ENCODE data around the gene GALNT7.

Gene GALNT7

GRCh38 chr4:173334891-173335752 is 166.5 kb downstream of the GALNT7 start:
- no peak for DNase-seq (ENCODE audit: low read depth in 2 of 2, low spot score in 1 of 2)

GRCh38 chr4:173337463-173337862 is 168.9 kb downstream of the GALNT7 start:
- DNase-seq (ENCODE audit: low read depth in 2 of 2, low spot score in 1 of 2), result no peak

DNA sequence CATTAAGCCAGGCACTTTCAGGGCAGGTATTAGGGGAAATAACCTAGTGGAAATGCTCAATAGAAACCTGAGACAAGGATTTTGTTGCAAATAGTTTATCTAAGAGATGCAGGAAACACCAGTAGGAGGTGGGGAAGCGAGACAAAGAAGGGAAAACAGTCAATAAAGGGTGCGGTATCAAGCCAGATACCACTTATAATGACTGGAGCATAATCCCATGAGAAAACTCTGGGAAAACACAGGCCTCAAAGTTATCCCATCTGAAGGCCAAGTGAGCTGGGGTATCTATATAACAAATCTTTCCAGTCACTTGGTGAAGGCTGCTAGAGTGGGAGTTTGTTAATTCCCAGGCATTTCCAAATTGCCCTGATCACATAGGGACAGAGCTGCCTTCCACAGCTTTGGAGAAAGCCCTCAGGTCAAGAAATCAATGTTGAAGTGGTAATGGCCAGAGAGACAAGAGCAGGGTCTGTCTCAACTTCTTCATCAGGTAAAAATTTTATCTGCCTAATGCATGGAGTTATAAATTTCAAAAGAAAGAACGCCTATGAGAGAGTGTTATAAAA is 175.3 kb downstream of the GALNT7 start:
- no peak for DNase-seq (ENCODE audit: low read depth in 2 of 2, low spot score in 1 of 2)

DNA sequence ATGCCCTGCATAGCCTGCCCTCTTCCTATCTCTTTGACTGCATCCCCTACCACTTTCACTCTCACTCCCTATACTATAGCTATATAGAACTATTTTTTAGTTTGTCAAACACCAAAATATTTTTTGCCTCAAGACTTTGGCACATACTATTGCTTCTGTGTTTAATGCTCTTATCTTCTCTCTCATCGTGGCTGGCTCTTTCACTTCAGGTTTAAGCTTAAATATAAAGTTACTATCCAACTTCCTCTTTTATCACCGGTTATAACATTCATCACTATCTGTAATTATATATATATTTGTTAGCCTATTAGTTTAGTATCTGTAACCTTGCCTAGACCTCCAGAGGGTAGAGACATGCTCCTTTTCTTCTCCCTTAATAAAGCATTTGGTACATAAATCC is 177.0 kb downstream of the GALNT7 start:
- no peak for DNase-seq (ENCODE audit: low read depth in 2 of 2, low spot score in 1 of 2)

DNA sequence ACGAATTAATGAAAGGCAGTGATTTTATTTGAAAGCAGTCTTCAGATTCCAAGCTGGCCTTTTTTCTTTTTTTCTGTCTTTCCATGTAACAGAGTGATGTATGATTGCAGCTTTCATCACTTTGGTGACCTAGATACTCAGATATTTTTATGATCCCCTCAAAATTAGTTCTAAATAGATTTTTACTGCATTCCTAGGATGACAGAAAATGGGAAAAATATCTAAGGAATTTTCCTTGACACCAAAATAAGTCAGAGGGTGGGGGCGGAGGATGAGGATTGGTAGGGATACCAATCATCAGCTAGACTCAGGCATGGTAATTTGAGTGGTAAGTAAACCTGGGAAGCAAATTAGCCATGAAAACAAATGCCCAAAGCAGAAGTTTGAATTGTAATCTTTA is 177.5 kb downstream of the GALNT7 start:
- no peak for DNase-seq (ENCODE audit: low read depth in 2 of 2, low spot score in 1 of 2)

DNA sequence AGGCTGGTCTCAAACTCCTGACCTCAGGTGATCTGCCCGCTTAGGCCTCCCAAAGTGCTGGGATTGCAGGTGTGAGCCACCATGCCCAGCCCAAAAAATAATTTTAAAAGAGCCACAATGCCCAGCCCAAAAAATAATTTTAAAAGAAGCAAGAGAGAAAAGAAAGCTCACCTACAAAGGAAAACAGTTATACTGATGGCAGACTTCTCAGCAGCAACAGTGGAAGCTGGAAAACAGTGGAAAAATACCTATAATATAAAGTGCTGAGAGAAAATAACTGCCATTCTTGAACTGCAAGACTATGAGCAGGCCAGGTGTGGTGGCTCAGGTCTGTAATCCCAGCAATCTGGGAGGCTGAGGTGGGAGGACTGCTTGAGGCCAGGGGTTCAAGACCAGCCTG is 178.9 kb downstream of the GALNT7 start:
- DNase-seq (ENCODE audit: low read depth in 2 of 2, low spot score in 1 of 2), result no peak

DNA sequence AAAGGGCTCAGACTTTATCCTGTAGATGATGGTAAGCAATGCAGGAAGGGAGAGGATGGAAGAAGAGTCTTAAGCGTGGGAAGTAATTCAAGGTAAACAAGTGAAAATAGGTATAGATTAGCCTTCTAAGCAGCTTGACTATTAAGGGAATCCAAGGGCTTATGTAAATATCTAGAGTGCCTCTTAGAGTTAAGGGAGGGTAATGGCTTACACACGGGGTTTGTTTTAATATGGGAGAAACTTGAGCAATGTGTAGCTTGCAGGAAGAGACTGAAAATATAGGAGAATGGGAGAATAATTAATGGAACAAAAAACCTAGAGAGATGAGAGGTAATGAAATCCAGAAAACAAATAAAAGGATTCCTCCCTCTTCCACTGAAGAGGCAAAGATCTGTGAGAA is 189.3 kb downstream of the GALNT7 start:
- no peak for DNase-seq (ENCODE audit: low read depth in 2 of 2, low spot score in 1 of 2)

GRCh38 chr4:173360587-173361221 is 192.1 kb downstream of the GALNT7 start:
- DNase-seq (ENCODE audit: low read depth in 2 of 2, low spot score in 1 of 2), result no peak

GRCh38 chr4:173362666-173363065 is 194.1 kb downstream of the GALNT7 start:
- DNase-seq (ENCODE audit: low read depth in 2 of 2, low spot score in 1 of 2), result no peak

GRCh38 chr4:173365359-173365996 is 196.9 kb downstream of the GALNT7 start:
- DNase-seq (ENCODE audit: low read depth in 2 of 2, low spot score in 1 of 2), result no peak

- no peak for DNase-seq (ENCODE audit: low read depth in 2 of 2, low spot score in 1 of 2)
Measured at GRCh38 chr4:173367285-173367684, 198.7 kb downstream of the GALNT7 start.

DNA sequence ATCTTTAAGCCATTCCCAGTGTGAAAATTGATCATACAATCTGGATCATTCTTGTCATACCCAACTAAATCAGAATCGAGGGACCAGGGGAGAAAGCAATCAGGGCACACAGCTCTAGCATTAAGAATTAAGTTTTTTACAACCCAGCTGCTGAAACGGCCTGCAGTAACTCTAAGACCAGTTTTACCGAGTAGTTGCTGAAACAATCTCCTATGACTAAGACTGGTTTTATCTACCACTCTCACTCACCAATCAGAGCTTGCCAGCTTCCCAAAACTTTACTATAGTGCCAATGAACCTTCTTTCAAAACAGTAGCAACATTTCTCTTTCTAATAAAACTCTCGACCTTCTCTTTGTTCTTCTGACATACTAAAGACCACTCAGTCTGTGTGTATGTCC is 199.3 kb downstream of the GALNT7 start:
- no peak for DNase-seq (ENCODE audit: low read depth in 2 of 2, low spot score in 1 of 2)

GRCh38 chr4:173370130-173370476 is 201.5 kb downstream of the GALNT7 start:
- DNase-seq (ENCODE audit: low read depth in 2 of 2, low spot score in 1 of 2), result peak in 1 of 2 donors; percentile 38

DNA sequence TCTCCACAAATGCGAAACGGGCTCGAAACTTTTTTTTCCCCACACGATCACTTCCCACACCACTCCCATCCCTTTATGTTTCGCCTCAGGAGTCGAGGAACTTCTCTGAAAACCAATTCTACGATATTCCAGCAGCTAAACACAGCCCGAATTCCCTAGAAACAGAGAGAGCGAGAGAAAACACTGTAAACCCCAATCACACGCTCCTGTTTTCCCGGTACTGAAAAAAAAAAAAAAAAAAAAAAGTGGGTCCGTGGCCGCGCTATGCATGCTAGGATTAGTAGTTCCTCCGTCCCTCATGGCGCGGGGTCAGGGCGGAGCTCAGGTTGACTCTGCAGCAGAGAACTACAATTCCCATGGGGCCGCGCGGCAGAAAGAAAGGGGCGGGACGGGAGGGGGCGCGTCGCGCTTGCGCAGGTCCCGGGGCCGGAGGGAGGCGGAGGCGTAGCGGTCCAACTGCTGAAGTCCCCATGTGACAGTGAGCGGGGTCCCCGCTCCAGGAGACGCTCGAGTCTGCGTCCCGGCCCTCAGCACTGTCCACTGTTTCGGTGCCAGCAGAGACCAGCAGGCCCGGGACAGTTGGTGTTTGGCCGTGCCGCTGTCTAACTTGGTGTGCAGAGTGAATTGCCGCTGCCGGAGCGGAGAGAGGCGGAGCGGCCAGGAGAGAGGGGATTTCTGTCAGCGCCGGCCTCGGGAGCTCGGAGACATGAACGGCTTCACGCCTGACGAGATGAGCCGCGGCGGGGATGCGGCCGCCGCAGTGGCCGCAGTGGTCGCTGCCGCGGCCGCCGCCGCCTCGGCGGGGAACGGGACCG is 202.1 kb downstream of the GALNT7 start, which contains the start of gene SAP30:
Gene SAP30 (plus strand): TSS at position 478 of the 815 bp plus-strand sequence. CDS start 229 bp downstream, at position 707.
- peak; percentile 94 to 95 for DNase-seq (ENCODE audit: low read depth in 2 of 2, low spot score in 1 of 2)

DNA sequence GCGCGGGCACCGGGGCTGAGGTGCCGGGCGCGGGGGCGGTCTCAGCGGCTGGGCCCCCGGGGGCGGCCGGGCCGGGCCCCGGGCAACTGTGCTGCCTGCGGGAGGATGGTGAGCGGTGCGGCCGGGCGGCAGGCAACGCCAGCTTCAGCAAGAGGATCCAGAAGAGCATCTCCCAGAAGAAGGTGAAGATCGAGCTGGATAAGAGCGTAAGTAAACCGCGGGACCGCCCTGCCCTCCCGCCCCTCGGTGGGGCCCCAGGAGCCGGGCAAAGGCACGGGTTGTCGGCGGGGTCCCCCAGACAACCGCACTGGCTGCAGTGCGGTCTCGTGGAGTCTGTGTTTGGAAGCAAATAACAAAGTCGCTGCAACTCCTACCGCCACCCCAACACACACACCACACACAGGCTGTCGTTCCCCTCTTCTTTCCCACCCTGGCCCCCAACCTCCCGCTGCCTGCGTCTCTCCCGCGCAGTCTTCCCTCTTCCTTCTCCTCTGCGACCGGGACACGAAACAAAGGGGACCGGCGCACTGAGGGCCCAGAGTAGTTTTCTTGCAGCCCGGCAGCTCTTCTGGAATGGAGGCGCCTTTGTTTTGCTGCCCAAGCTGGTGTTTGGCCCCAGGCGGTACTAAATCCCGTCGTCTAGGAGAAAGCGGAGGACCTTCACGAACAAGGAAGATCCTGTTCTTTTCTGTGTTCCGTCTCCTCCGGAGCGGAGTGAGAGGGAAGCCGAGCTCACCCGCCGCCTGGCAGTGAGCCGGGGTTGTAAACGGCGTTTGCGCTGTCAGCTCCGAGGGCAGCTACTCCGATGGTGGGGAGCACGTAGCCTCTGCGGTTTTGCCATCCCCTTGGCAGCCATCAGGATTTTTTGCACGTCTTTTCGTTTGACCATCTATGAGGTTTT is 202.9 kb downstream of the GALNT7 start:
- DNase-seq (ENCODE audit: low read depth in 2 of 2, low spot score in 1 of 2), result peak in 1 of 2 donors; percentile 2

Measured in stimulated activated CD8-positive, alpha-beta memory T cell treated with anti-CD3 and anti-CD28 coated beads, Interleukin-4, amount 100 ng/mL, for 1 hour (primary cell).